GM18511 (cell line): ENCODE results near the gene VPS37C.
"Not testable (repeated sequence)": the region's sequence is repeated elsewhere in the genome, so short reads cannot be mapped to it uniquely, and the experiment has no call there.

Experiments
- ATAC-seq: cut with Tn5 transposase; IDR thresholded peaks from one replicate; pipeline ENCODE4 v1.9.1; 2021; ENCODE audit warnings: mild to moderate bottlenecking, moderate library complexity; ENCODE audit not compliant: unreplicated experiment

The VPS37C gene

GRCh38 chr11:61161190-61162091 lies at the start of gene VPS37C:
TSS of gene VPS37C (minus strand) at chr11:61161426. CDS start at chr11:61138829, 22,597 bp downstream.
- peak; percentile 77 for ATAC-seq

GRCh38 chr11:61210629-61211028 lies 49.4 kb upstream of the VPS37C start:
- not testable (repeated sequence) for ATAC-seq

- not testable (repeated sequence) for ATAC-seq
These were observed 46.5 kb upstream of the VPS37C start for GRCh38 chr11:61207636-61208310.

- not testable (repeated sequence) for ATAC-seq
These were observed 43.4 kb upstream of the VPS37C start for GRCh38 chr11:61204502-61205059.

- ATAC-seq: not testable (repeated sequence)
These were observed 42.6 kb upstream of the VPS37C start for GRCh38 chr11:61203873-61204272.

GRCh38 chr11:61202950-61203746 lies 41.9 kb upstream of the VPS37C start, which contains the start of gene PGA3:
TSS of gene PGA3 (plus strand) at chr11:61203515. CDS start at chr11:61203565, 50 bp downstream.
- not testable (repeated sequence) for ATAC-seq

- no peak for ATAC-seq
These were observed 40.2 kb upstream of the VPS37C start for GRCh38 chr11:61201476-61201875.

- ATAC-seq: no peak
These were observed 37.8 kb upstream of the VPS37C start for GRCh38 chr11:61198948-61199523.

- ATAC-seq: no peak
These were observed 37.1 kb upstream of the VPS37C start for GRCh38 chr11:61198361-61198760.

- no peak for ATAC-seq
These were observed 34.5 kb upstream of the VPS37C start for GRCh38 chr11:61195719-61196118.

GRCh38 chr11:61194981-61195695 lies 33.9 kb upstream of the VPS37C start:
- no peak for ATAC-seq

GRCh38 chr11:61194169-61194671 lies 33.0 kb upstream of the VPS37C start:
- ATAC-seq: no peak

GRCh38 chr11:61193596-61193995 lies 32.4 kb upstream of the VPS37C start:
- ATAC-seq: no peak

GRCh38 chr11:61189933-61190332 lies 28.7 kb upstream of the VPS37C start:
- ATAC-seq: no peak

- ATAC-seq: peak; percentile 59
These were observed 26.4 kb upstream of the VPS37C start for GRCh38 chr11:61187505-61188130.

- ATAC-seq: no peak
These were observed 25.3 kb upstream of the VPS37C start for GRCh38 chr11:61186504-61186903.

GRCh38 chr11:61183645-61184044 lies 22.4 kb upstream of the VPS37C start:
- no peak for ATAC-seq

GRCh38 chr11:61181489-61181888 lies 20.3 kb upstream of the VPS37C start:
- ATAC-seq: no peak

GRCh38 chr11:61180205-61180604 lies 19.0 kb upstream of the VPS37C start:
- ATAC-seq: not testable (repeated sequence)
